Gastrocnemius medialis (tissue), 4 donors: ENCODE measurements around the gene DNAH2.

ENCODE experiments used
- POLR2A ChIP-seq, 2 donors: fragments of 450-650 bp; IDR thresholded peaks; one replicate each; pipeline ENCODE4 v1.6.1; 2017; ENCODE audit warnings: antibody characterized with exemption in 2 of 2, mild to moderate bottlenecking in 2 of 2, moderate library complexity in 2 of 2
- TF ChIP-seq, protein P1 (sequence below), 5 experiments: fragments of 450-650 bp in 3 of 5; fragments of 200-600 bp in 2 of 5; sonication (generic) in 2 of 5; IDR thresholded peaks in 4 of 5; conservative IDR thresholded peaks in 1 of 5; 1 replicate in 4 of 5; 2 replicates in 1 of 5; pipeline ENCODE4 v1.5.1; 2016 to 2019; ENCODE audit warnings: antibody characterized with exemption in 5 of 5, mild to moderate bottlenecking in 3 of 5, moderate library complexity in 3 of 5

GRCh38 chr17:7767405-7768021 is 50.0 kb downstream of the DNAH2 start:
- TF ChIP-seq, protein P1, sequence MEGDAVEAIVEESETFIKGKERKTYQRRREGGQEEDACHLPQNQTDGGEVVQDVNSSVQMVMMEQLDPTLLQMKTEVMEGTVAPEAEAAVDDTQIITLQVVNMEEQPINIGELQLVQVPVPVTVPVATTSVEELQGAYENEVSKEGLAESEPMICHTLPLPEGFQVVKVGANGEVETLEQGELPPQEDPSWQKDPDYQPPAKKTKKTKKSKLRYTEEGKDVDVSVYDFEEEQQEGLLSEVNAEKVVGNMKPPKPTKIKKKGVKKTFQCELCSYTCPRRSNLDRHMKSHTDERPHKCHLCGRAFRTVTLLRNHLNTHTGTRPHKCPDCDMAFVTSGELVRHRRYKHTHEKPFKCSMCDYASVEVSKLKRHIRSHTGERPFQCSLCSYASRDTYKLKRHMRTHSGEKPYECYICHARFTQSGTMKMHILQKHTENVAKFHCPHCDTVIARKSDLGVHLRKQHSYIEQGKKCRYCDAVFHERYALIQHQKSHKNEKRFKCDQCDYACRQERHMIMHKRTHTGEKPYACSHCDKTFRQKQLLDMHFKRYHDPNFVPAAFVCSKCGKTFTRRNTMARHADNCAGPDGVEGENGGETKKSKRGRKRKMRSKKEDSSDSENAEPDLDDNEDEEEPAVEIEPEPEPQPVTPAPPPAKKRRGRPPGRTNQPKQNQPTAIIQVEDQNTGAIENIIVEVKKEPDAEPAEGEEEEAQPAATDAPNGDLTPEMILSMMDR (IDR thresholded peaks at IDR 0.05 in 4 of 5, conservative IDR thresholded peaks at IDR 0.05 in 1 of 5), result no peak
- TF ChIP-seq POLR2A (IDR thresholded peaks at IDR 0.05), result no peak
